Caki2 (cell line): ENCODE measurements around the gene CARD8. TPM values are rescaled to one million over a fixed set of nuclear protein-coding genes. Genes with fewer than 3 reads are reported as not detected.

Experiments
- DNase-seq: peaks from one replicate; pipeline ENCODE4 v3.0.0-alpha.2; 2015; ENCODE audit warnings: low read depth
- in situ Hi-C: cut with HindIII; loops from 2 replicates; pipeline ENCODE4 v1.10.0; 2016; ENCODE audit warnings: low sequenced_read_pairs, low pct_unique_long_range_greater_than_20kb, mixed read lengths
- total RNA-seq: library from RNA; depleted of rRNA; stranded (reverse); fragments of >200 nt; shearing (Covaris generic); gene quantifications from 2 replicates; pipeline ENCODE4 v1.2.3, GENCODE V29; 2014; ENCODE audit warnings: low replicate concordance

CARD8 gene
- total RNA-seq, 1 experiment from 2014 or later: 13.5 TPM

- DNase-seq: peak; percentile 46
- in situ Hi-C loops: no loop called here
These were observed 65.3 kb downstream of the CARD8 start for GRCh38 chr19:48190288-48190884.

- DNase-seq: no peak
- in situ Hi-C loops: no loop called here
These were observed 69.1 kb downstream of the CARD8 start for GRCh38 chr19:48186541-48186991.

- no peak for DNase-seq
- in situ Hi-C loops: no loop called here
These were observed 69.7 kb downstream of the CARD8 start for GRCh38 chr19:48186015-48186414.

DNA sequence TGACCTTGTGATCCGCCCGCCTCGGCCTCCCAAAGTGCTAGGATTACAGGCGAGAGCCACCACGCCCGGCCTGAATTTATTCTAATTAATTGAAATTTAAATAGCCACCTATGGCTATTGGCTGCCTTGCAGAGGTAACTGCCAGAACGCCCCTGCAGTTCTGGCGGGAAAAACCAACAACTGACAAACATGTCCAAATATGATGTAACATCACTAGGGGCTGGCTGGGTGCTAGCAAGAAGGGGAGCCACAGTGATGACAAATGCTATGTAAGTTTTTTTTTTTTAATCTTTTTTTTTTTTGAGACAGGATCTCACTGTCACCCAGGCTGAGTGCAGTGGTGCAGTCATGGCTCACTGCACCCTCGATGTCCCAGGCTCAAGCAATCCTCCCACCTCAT is 72.4 kb downstream of the CARD8 start:
- no peak for DNase-seq
- in situ Hi-C loops: no loop called here

GRCh38 chr19:48182434-48182833 is 73.3 kb downstream of the CARD8 start:
- in situ Hi-C loops: no loop called here

DNA sequence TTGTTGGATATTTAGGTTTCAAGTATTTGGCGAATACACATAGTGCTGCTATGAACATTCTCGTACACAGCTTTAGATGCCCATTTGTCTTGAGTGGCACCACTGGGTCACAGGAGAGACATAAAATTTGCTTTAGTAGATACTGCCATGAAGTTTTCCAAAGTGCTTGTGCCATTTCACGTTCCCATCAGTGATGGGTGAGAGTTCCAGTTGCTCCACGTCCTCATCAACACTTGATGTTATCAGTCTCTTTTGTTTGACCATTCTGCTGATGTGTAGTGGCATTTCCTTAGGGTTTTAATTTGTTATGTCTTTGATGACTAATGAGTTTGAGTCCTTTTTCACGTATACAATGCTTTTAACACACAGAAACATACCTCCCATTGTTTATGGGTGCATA is 74.2 kb downstream of the CARD8 start:
- in situ Hi-C loops: no loop called here
- no peak for DNase-seq

More at GRCh38 chr19:48182434-48182833, 73.3 kb downstream of the CARD8 start:
- DNase-seq: no peak

DNA sequence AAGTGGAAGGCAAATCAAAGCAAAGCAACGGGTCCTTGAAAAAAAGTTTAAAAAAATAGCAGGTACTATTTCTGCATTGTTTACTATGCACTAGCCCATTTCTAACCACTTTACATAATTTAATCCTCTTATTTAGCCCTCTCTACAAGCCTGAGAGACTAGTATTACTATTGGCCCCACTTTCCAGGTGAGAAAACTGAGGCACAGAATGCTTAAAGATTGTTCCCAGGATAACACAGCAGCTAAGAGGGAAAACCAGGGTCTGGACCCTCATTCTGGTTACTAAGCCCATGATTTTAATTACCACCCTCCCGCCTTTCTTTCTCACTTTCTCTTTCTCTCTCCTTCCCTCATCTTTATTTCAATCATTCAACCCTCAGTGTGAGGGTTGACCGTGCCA is 79.5 kb downstream of the CARD8 start:
- in situ Hi-C loops: no loop called here
- DNase-seq: no peak

- no peak for DNase-seq
- in situ Hi-C loops: no loop called here
These were observed 80.1 kb downstream of the CARD8 start for GRCh38 chr19:48175578-48175977.

- DNase-seq: no peak
These were observed 81.2 kb downstream of the CARD8 start for GRCh38 chr19:48174445-48175030.

DNA sequence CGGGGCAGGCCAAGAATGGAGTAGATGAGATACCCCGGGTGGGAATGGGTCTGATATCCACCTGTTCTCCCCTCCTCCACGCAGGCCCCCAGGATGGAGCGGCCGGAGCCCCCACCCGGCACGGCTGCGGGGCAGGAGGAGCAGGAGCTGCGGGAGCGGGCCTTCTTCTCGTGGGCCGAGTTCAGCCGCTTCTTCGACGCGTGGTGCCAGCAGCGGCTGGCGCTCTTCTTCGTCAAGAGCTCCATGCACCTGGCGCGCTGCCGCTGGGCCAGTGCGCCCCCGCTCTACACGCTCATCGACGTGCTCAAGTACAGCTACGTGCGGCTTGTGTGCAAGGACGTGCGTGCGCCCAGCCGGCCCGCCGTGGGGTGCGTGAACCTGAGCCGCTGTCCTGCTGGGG is 84.0 kb downstream of the CARD8 start:
- in situ Hi-C loops: no loop called here

More at GRCh38 chr19:48174445-48175030, 81.2 kb downstream of the CARD8 start:
- in situ Hi-C loops: no loop called here

DNA sequence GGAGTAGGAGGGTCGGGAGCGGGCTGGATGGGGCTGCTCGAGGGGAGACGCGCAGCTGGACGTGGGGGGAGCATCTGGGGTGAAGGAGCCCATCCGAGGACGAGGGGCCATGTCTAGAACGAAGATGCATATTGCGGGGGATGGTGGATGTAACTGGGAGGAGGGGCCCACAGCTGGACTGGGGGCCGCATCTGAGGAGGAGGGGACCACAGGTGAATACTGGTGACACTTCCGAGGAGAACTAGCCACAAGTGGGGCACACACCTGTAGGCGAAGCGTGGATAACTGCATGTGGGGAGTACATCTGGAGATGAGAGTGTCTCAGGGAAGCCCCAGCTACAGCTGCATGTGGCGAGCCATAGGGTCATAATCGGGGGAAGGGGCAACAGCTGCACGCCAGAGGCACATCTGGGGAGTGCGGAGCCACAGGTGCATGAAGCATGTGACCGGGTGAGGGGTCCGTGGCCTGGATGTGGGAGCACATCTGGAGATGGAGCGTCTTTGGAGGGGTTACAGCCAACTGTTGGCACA is 84.8 kb downstream of the CARD8 start:
- DNase-seq: no peak
- in situ Hi-C loops: no loop called here

More for the DNA sequence above, 84.0 kb downstream of the CARD8 start:
- no peak for DNase-seq

DNA sequence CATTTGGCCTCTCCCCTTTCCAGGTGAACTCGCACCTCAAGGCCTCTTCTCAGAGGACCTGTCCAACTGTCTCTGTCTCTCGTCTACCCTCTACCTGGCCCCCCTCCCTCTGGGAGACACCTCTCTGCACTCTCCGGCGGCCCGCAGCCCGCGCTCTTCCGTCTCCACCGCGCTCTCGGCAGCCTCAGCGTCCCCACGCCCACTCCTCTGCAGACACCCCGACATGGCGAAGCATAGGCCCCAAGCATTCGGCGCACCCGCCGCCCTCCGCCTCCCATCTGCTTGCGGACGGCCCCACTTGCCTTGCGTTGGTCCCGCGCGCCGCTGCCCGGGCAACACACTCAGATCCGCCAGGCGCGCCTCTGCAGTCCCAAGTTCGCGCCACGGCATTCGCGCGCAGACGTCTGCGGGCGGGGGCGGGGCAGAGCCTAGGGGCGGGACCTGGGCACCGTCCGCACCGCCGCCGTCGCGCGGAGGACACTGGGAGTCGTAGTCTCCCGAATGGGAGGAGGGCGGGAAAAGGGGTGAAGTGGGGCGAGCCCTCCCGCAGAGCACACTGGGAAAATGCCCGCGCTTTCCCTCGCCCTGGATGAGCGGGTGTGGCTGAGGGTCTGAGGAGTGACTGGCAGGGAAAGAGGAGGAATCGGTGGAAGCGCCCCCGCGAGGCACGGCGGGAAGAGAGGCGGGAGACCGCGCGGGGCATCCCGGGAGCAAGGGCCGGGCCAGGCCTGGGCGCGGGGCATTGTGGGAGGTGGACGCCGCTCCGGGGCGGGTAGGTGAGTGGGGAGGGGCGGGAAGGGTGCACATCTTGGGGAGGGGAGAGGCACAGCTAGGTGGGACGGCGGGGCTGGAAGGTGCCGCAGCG is 85.5 kb downstream of the CARD8 start, which contains the start of the genes LIG1 and ZSWIM9:
LIG1 (minus strand) TSS at position 406 of the 865 bp plus-strand sequence. CDS start 4,778 bp downstream, outside the sequence.
ZSWIM9 (plus strand) TSS at position 742 of the 865 bp plus-strand sequence. CDS start 1,123 bp downstream, outside the sequence.
- peak; percentile 99 for DNase-seq
- in situ Hi-C loops: no loop called here

GRCh38 chr19:48169578-48169938 is 86.2 kb downstream of the CARD8 start:
- DNase-seq: peak; percentile 35
- in situ Hi-C loops: no loop called here

- in situ Hi-C loops: no loop called here
- no peak for DNase-seq
These were observed 87.0 kb downstream of the CARD8 start for GRCh38 chr19:48168689-48169088.

- DNase-seq: no peak
These were observed 97.4 kb downstream of the CARD8 start for GRCh38 chr19:48158210-48158790.

More at GRCh38 chr19:48158210-48158790, 97.4 kb downstream of the CARD8 start:
- in situ Hi-C loops: no loop called here
